Chondrocyte (in vitro differentiated cells): ENCODE results near the gene FOXO3. TPM values are rescaled to one million over a fixed set of nuclear protein-coding genes. Genes with fewer than 3 reads are reported as not detected.

Experiments
- DNase-seq: peaks from one replicate; pipeline ENCODE4 v3.0.0; 2021; ENCODE audit warnings: mixed read lengths, low spot score
- H3K27ac Mint-ChIP-seq: one replicate; pipeline ENCODE4 v1.8.0; 2021; ENCODE audit warnings: mild to moderate bottlenecking, moderate library complexity, mixed read lengths; ENCODE audit not compliant: unreplicated experiment
- H3K27me3 Mint-ChIP-seq: 2 replicates; pipeline ENCODE4 v1.8.0; 2021; ENCODE audit warnings: low read depth, mixed read lengths
- H3K36me3 Mint-ChIP-seq: 2 replicates; pipeline ENCODE4 v1.8.0; 2021; ENCODE audit warnings: low read depth, mixed read lengths
- H3K4me1 Mint-ChIP-seq: 2 replicates; pipeline ENCODE4 v1.8.0; 2021; ENCODE audit warnings: low read depth, mild to moderate bottlenecking, mixed read lengths
- H3K4me3 Mint-ChIP-seq: one replicate; pipeline ENCODE4 v1.8.0; 2021; ENCODE audit warnings: mild to moderate bottlenecking, moderate library complexity, mixed read lengths; ENCODE audit not compliant: unreplicated experiment
- H3K9me3 Mint-ChIP-seq: 2 replicates; pipeline ENCODE4 v1.8.0; 2021; ENCODE audit warnings: low read depth, mixed read lengths
- CTCF ChIP-seq: fragments of 200-600 bp; sonication (generic); IDR thresholded peaks from 2 replicates; pipeline ENCODE4 v1.5.0; 2021; ENCODE audit warnings: antibody characterized with exemption, mild to moderate bottlenecking, moderate library complexity
- total RNA-seq: library from RNA; stranded (reverse); gene quantifications from 3 replicates; pipeline ENCODE4 v1.2.1, GENCODE V29; 2021

The FOXO3 gene
- total RNA-seq, 1 donor from 2014 or later, result 45.0 TPM

- no peak for TF ChIP-seq CTCF
- peak overlapping the region; percentile 82 for H3K4me3 Mint-ChIP-seq
- H3K36me3 Mint-ChIP-seq, result no peaks in the 10 kb centered on the region
- H3K27ac Mint-ChIP-seq, result peak overlapping the region; percentile 77
- no peaks in the 10 kb centered on the region for H3K27me3 Mint-ChIP-seq
- peaks cover 9% of the 10 kb centered on the region for H3K4me1 Mint-ChIP-seq
- no peaks in the 10 kb centered on the region for H3K9me3 Mint-ChIP-seq
- DNase-seq, result no peak
Measured at GRCh38 chr6:108556866-108557493, 3.7 kb upstream of the FOXO3 start.

- Mint-ChIP-seq H3K27ac (peak overlapping the region; percentile 93), H3K4me3 (peak overlapping the region; percentile 82), H3K27me3 (no peaks in the 10 kb centered on the region), H3K4me1 (peaks cover 15% of the 10 kb centered on the region), H3K36me3 (peaks cover 1% of the 10 kb centered on the region), H3K9me3 (no peaks in the 10 kb centered on the region)
- no peak for DNase-seq
- TF ChIP-seq CTCF, result peak; percentile 45
Measured at GRCh38 chr6:108557494-108558371, 3.0 kb upstream of the FOXO3 start.

- Mint-ChIP-seq H3K36me3 (peaks cover 1% of the 10 kb centered on the region), H3K27me3 (no peaks in the 10 kb centered on the region), H3K4me3 (peak overlapping the region; percentile 82), H3K27ac (peak overlapping the region; percentile 93), H3K4me1 (peaks cover 22% of the 10 kb centered on the region), H3K9me3 (no peaks in the 10 kb centered on the region)
- peak; percentile 99 for DNase-seq
- no peak for TF ChIP-seq CTCF
Measured at GRCh38 chr6:108558372-108559096, 2.2 kb upstream of the FOXO3 start.

- Mint-ChIP-seq H3K36me3 (peaks cover 1% of the 10 kb centered on the region), H3K9me3 (no peaks in the 10 kb centered on the region), H3K4me3 (peak overlapping the region; percentile 82), H3K27me3 (no peaks in the 10 kb centered on the region), H3K4me1 (peaks cover 28% of the 10 kb centered on the region), H3K27ac (peak overlapping the region; percentile 93)
- DNase-seq, result peak; percentile 95
- TF ChIP-seq CTCF, result no peak
Measured at GRCh38 chr6:108559097-108559883, 1.4 kb upstream of the FOXO3 start.
